Measurements from ENCODE around the gene PGPEP1. TPM values are rescaled to one million over a fixed set of nuclear protein-coding genes. Genes with fewer than 3 reads are reported as not detected.
A peak's percentile ranks its signal among the peaks of the same experiment; 100 is the strongest.

PGPEP1 gene
- total and polyA plus RNA-seq, 2 donors, result 13.3 to 14.8 TPM

- DNase-seq (ENCODE audit: low read depth in 6 of 9, low spot score in 9 of 9), result peak in 1 of 9 donors; percentile 61
- peaks cover 38 to 59% of the 10 kb centered on the region in 2 donors for H3K4me1 ChIP-seq (ENCODE audit: control insufficient read depth in 2 of 2, insufficient read depth in 2 of 2, low read length in 2 of 2)
- H3K36me3 ChIP-seq (ENCODE audit: control insufficient read depth in 2 of 2, insufficient read depth in 2 of 2, low read length in 1 of 2), result no peaks in the 10 kb centered on the region
- WGBS, result 7% methylated on average over 25 of the region's 25 CpGs
- peak overlapping the region in 1 of 2 donors; percentile 30 for H3K4me3 ChIP-seq (ENCODE audit: low read length in 2 of 2)
- H3K27ac ChIP-seq (ENCODE audit: low read depth in 1 of 2, low read length in 1 of 2), result peak overlapping the region; percentile 31 to 86
- peaks cover 22 to 53% of the 10 kb centered on the region in 2 donors for H3K27me3 ChIP-seq (ENCODE audit: control insufficient read depth in 2 of 2, insufficient read depth in 1 of 2, low read length in 1 of 2)
- peaks cover 0 to 8% of the 10 kb centered on the region in 2 donors for H3K9me3 ChIP-seq (ENCODE audit: control insufficient read depth in 2 of 2, insufficient read depth in 1 of 2, low read length in 1 of 2)
These were observed 74.9 kb downstream of the PGPEP1 start for GRCh38 chr19:18415178-18415867.

- Histone ChIP-seq H3K9me3 (ENCODE audit: control insufficient read depth in 2 of 2, insufficient read depth in 1 of 2, low read length in 1 of 2) (peaks cover 0 to 8% of the 10 kb centered on the region in 2 donors), H3K27ac (ENCODE audit: low read depth in 1 of 2, low read length in 1 of 2) (peak overlapping the region; percentile 75 to 86), H3K4me3 (ENCODE audit: low read length in 2 of 2) (peak overlapping the region in 1 of 2 donors; percentile 38), H3K4me1 (ENCODE audit: control insufficient read depth in 2 of 2, insufficient read depth in 2 of 2, low read length in 2 of 2) (peaks cover 40 to 74% of the 10 kb centered on the region in 2 donors), H3K36me3 (ENCODE audit: control insufficient read depth in 2 of 2, insufficient read depth in 2 of 2, low read length in 1 of 2) (no peaks in the 10 kb centered on the region), H3K27me3 (ENCODE audit: control insufficient read depth in 2 of 2, insufficient read depth in 1 of 2, low read length in 1 of 2) (peaks cover 22 to 53% of the 10 kb centered on the region in 2 donors)
- 2% methylated on average over 44 of the region's 44 CpGs for WGBS
- peak in 1 of 9 donors; percentile 67 for DNase-seq (ENCODE audit: low read depth in 6 of 9, low spot score in 9 of 9)
These were observed 76.4 kb downstream of the PGPEP1 start for GRCh38 chr19:18416778-18417249.

- H3K36me3 ChIP-seq (ENCODE audit: control insufficient read depth in 2 of 2, insufficient read depth in 2 of 2, low read length in 1 of 2), result no peaks in the 10 kb centered on the region
- peaks cover 0 to 8% of the 10 kb centered on the region in 2 donors for H3K9me3 ChIP-seq (ENCODE audit: control insufficient read depth in 2 of 2, insufficient read depth in 1 of 2, low read length in 1 of 2)
- H3K27ac ChIP-seq (ENCODE audit: low read depth in 1 of 2, low read length in 1 of 2), result peak overlapping the region; percentile 75 to 82
- H3K4me3 ChIP-seq (ENCODE audit: low read length in 2 of 2), result peak overlapping the region in 1 of 2 donors; percentile 38
- peaks cover 44 to 80% of the 10 kb centered on the region in 2 donors for H3K4me1 ChIP-seq (ENCODE audit: control insufficient read depth in 2 of 2, insufficient read depth in 2 of 2, low read length in 2 of 2)
- peak in 1 of 9 donors; percentile 53 for DNase-seq (ENCODE audit: low read depth in 6 of 9, low spot score in 9 of 9)
- 1% methylated on average over 53 of the region's 53 CpGs for WGBS
- peaks cover 22 to 53% of the 10 kb centered on the region in 2 donors for H3K27me3 ChIP-seq (ENCODE audit: control insufficient read depth in 2 of 2, insufficient read depth in 1 of 2, low read length in 1 of 2)
These were observed 77.0 kb downstream of the PGPEP1 start for GRCh38 chr19:18417250-18418028.

- peaks cover 50 to 86% of the 10 kb centered on the region in 2 donors for H3K4me1 ChIP-seq (ENCODE audit: control insufficient read depth in 2 of 2, insufficient read depth in 2 of 2, low read length in 2 of 2)
- H3K27ac ChIP-seq (ENCODE audit: low read depth in 1 of 2, low read length in 1 of 2), result peak overlapping the region in 1 of 2 donors; percentile 36
- no peak overlapping the region for H3K4me3 ChIP-seq (ENCODE audit: low read length in 2 of 2)
- no peaks in the 10 kb centered on the region for H3K36me3 ChIP-seq (ENCODE audit: control insufficient read depth in 2 of 2, insufficient read depth in 2 of 2, low read length in 1 of 2)
- peaks cover 22 to 53% of the 10 kb centered on the region in 2 donors for H3K27me3 ChIP-seq (ENCODE audit: control insufficient read depth in 2 of 2, insufficient read depth in 1 of 2, low read length in 1 of 2)
- DNase-seq (ENCODE audit: low read depth in 6 of 9, low spot score in 9 of 9), result no peak
- H3K9me3 ChIP-seq (ENCODE audit: control insufficient read depth in 2 of 2, insufficient read depth in 1 of 2, low read length in 1 of 2), result peaks cover 0 to 8% of the 10 kb centered on the region in 2 donors
- 13% methylated on average over 30 of the region's 30 CpGs for WGBS
These were observed 77.7 kb downstream of the PGPEP1 start for GRCh38 chr19:18418029-18418482.

- peaks cover 22 to 53% of the 10 kb centered on the region in 2 donors for H3K27me3 ChIP-seq (ENCODE audit: control insufficient read depth in 2 of 2, insufficient read depth in 1 of 2, low read length in 1 of 2)
- peaks cover 0 to 8% of the 10 kb centered on the region in 2 donors for H3K9me3 ChIP-seq (ENCODE audit: control insufficient read depth in 2 of 2, insufficient read depth in 1 of 2, low read length in 1 of 2)
- peaks cover 50 to 92% of the 10 kb centered on the region in 2 donors for H3K4me1 ChIP-seq (ENCODE audit: control insufficient read depth in 2 of 2, insufficient read depth in 2 of 2, low read length in 2 of 2)
- H3K4me3 ChIP-seq (ENCODE audit: low read length in 2 of 2), result peak overlapping the region; percentile 29 to 66
- WGBS, result 33% methylated on average over 39 of the region's 39 CpGs
- peak overlapping the region; percentile 20 to 75 for H3K27ac ChIP-seq (ENCODE audit: low read depth in 1 of 2, low read length in 1 of 2)
- H3K36me3 ChIP-seq (ENCODE audit: control insufficient read depth in 2 of 2, insufficient read depth in 2 of 2, low read length in 1 of 2), result no peaks in the 10 kb centered on the region
- no peak for DNase-seq (ENCODE audit: low read depth in 6 of 9, low spot score in 9 of 9)
These were observed 78.2 kb downstream of the PGPEP1 start for GRCh38 chr19:18418483-18419194.

GRCh38 chr19:18419195-18419698 lies 78.8 kb downstream of the PGPEP1 start, which contains the start of gene SSBP4:
TSS of gene SSBP4 (plus strand) at chr19:18419398. CDS start at chr19:18419649, 251 bp downstream.
- peak in 2 of 9 donors; percentile 67 to 85 for DNase-seq (ENCODE audit: low read depth in 6 of 9, low spot score in 9 of 9)
- peak within 1 kb of the TSS; percentile 25 to 75 for H3K27ac ChIP-seq (ENCODE audit: low read depth in 1 of 2, low read length in 1 of 2)
- peaks cover 50 to 93% of the 10 kb centered on the region in 2 donors for H3K4me1 ChIP-seq (ENCODE audit: control insufficient read depth in 2 of 2, insufficient read depth in 2 of 2, low read length in 2 of 2)
- no peaks in the 10 kb centered on the region for H3K36me3 ChIP-seq (ENCODE audit: control insufficient read depth in 2 of 2, insufficient read depth in 2 of 2, low read length in 1 of 2)
- WGBS, result under 1% methylated on average over 80 of the region's 80 CpGs
- peaks cover 0 to 8% of the 10 kb centered on the region in 2 donors for H3K9me3 ChIP-seq (ENCODE audit: control insufficient read depth in 2 of 2, insufficient read depth in 1 of 2, low read length in 1 of 2)
- peaks cover 22 to 53% of the 10 kb centered on the region in 2 donors for H3K27me3 ChIP-seq (ENCODE audit: control insufficient read depth in 2 of 2, insufficient read depth in 1 of 2, low read length in 1 of 2)
- peak within 1 kb of the TSS; percentile 53 to 66 for H3K4me3 ChIP-seq (ENCODE audit: low read length in 2 of 2)

Other genes with a start within 250 kb of the PGPEP1 start
- 2.0 TPM for gene MAST3, start 242.8 kb upstream of the PGPEP1 start, total RNA-seq
- gene MAST3, start 242.8 kb upstream of the PGPEP1 start, polyA plus RNA-seq, result 8.9 TPM
- gene PIK3R2, start 187.4 kb upstream of the PGPEP1 start, total RNA-seq, result 6.5 TPM
- 15.1 TPM for gene PIK3R2, start 187.4 kb upstream of the PGPEP1 start, polyA plus RNA-seq
- gene IFI30, start 166.8 kb upstream of the PGPEP1 start, total RNA-seq, result 148 TPM
- gene IFI30, start 166.8 kb upstream of the PGPEP1 start, polyA plus RNA-seq, result 237 TPM
- gene MPV17L2, start 147.4 kb upstream of the PGPEP1 start, total RNA-seq, result 6.8 TPM
- 13.4 TPM for gene MPV17L2, start 147.4 kb upstream of the PGPEP1 start, polyA plus RNA-seq
- gene RAB3A, start 136.6 kb upstream of the PGPEP1 start, total RNA-seq, result 0.52 TPM
- 1.0 TPM for gene RAB3A, start 136.6 kb upstream of the PGPEP1 start, polyA plus RNA-seq
- gene PDE4C, start 114.2 kb upstream of the PGPEP1 start, total RNA-seq, result 0.05 TPM
- gene PDE4C, start 114.2 kb upstream of the PGPEP1 start, polyA plus RNA-seq, result 0.34 TPM
- gene IQCN, start 66.1 kb upstream of the PGPEP1 start, total RNA-seq, result 0.57 TPM
- gene IQCN, start 66.1 kb upstream of the PGPEP1 start, polyA plus RNA-seq, result 5.0 TPM
- 65.8 TPM for gene JUND, start 59.0 kb upstream of the PGPEP1 start, total RNA-seq
- 88.3 TPM for gene JUND, start 59.0 kb upstream of the PGPEP1 start, polyA plus RNA-seq
- 190 TPM for gene LSM4, start 17.5 kb upstream of the PGPEP1 start, total RNA-seq
- 147 TPM for gene LSM4, start 17.5 kb upstream of the PGPEP1 start, polyA plus RNA-seq
- gene GDF15, start 45.6 kb downstream of the PGPEP1 start, total RNA-seq, result 0.42 TPM
- gene GDF15, start 45.6 kb downstream of the PGPEP1 start, polyA plus RNA-seq, result 2.2 TPM
- gene LRRC25, start 57.0 kb downstream of the PGPEP1 start, total RNA-seq, result 2.5 TPM
- 6.2 TPM for gene LRRC25, start 57.0 kb downstream of the PGPEP1 start, polyA plus RNA-seq
- gene SSBP4, start 78.8 kb downstream of the PGPEP1 start, total RNA-seq, result 47.3 TPM
- gene SSBP4, start 78.8 kb downstream of the PGPEP1 start, polyA plus RNA-seq, result 50.3 TPM
- 14.2 TPM for gene ISYNA1, start 97.5 kb downstream of the PGPEP1 start, total RNA-seq
- 66.1 TPM for gene ISYNA1, start 97.5 kb downstream of the PGPEP1 start, polyA plus RNA-seq
- gene ELL, start 181.5 kb downstream of the PGPEP1 start, total RNA-seq, result 6.8 TPM
- 14.3 TPM for gene ELL, start 181.5 kb downstream of the PGPEP1 start, polyA plus RNA-seq
- 153 TPM for gene FKBP8, start 203.0 kb downstream of the PGPEP1 start, total RNA-seq
- gene FKBP8, start 203.0 kb downstream of the PGPEP1 start, polyA plus RNA-seq, result 232 TPM
- 42.6 TPM for gene KXD1, start 217.3 kb downstream of the PGPEP1 start, total RNA-seq
- gene KXD1, start 217.3 kb downstream of the PGPEP1 start, polyA plus RNA-seq, result 81.9 TPM
- gene UBA52, start 231.3 kb downstream of the PGPEP1 start, total RNA-seq, result 1,679 TPM
- gene UBA52, start 231.3 kb downstream of the PGPEP1 start, polyA plus RNA-seq, result 1,270 TPM
- 72.2 TPM for gene REX1BD, start 248.2 kb downstream of the PGPEP1 start, total RNA-seq
- 104 TPM for gene REX1BD, start 248.2 kb downstream of the PGPEP1 start, polyA plus RNA-seq

All from thymus (tissue), 11 donors.